ENCODE results near the gene ELP6.

DNA sequence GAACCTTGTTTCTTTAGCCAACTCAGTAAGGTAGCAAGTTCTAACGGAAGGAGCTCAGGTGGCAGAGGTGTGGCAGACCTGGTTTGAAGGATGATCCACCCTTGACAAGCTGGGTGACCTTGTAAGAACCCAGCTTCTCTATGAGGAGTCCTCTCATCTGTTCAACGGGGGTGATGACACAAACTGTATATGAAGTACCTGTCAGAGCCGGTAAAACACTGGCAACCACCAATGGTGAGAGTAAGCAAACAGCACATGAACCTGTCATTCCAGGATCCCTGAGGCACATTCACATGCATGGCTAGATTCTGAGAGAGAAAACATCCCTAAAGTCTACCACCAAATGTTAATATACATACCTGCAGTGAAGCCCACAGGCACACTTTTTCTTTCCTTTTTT is 40.1 kb downstream of the ELP6 start:
- TF ChIP-seq, protein P1, sequence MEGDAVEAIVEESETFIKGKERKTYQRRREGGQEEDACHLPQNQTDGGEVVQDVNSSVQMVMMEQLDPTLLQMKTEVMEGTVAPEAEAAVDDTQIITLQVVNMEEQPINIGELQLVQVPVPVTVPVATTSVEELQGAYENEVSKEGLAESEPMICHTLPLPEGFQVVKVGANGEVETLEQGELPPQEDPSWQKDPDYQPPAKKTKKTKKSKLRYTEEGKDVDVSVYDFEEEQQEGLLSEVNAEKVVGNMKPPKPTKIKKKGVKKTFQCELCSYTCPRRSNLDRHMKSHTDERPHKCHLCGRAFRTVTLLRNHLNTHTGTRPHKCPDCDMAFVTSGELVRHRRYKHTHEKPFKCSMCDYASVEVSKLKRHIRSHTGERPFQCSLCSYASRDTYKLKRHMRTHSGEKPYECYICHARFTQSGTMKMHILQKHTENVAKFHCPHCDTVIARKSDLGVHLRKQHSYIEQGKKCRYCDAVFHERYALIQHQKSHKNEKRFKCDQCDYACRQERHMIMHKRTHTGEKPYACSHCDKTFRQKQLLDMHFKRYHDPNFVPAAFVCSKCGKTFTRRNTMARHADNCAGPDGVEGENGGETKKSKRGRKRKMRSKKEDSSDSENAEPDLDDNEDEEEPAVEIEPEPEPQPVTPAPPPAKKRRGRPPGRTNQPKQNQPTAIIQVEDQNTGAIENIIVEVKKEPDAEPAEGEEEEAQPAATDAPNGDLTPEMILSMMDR (IDR thresholded peaks at IDR 0.05), result no peak
- TF ChIP-seq POLR2A (IDR thresholded peaks at IDR 0.05) (no peak), EP300 (IDR thresholded peaks at IDR 0.05) (no peak)
